Cardiac muscle cell (in vitro differentiated cells and primary cell): ENCODE measurements around the gene PHEX. TPM values are rescaled to one million over a fixed set of nuclear protein-coding genes. Genes with fewer than 3 reads are reported as not detected.

Experiments
- DNase-seq, 2 donors: peaks; one replicate each; pipeline versions ENCODE4 v3.0.0 to v3.0.0-alpha.2; 2010 to 2017; ENCODE audit warnings: low read depth in 1 of 2, low spot score in 1 of 2
- H3K27ac ChIP-seq: fragments of 200-600 bp; sonication (generic); 2 replicates; pipeline ENCODE4 v1.5.1; 2016
- H3K27me3 ChIP-seq: fragments of 200-600 bp; sonication (generic); 2 replicates; pipeline ENCODE4 v1.6.0; 2016; ENCODE audit warnings: control low read depth
- H3K36me3 ChIP-seq: fragments of 200-600 bp; sonication (generic); 2 replicates; pipeline ENCODE4 v1.5.1; 2016; ENCODE audit warnings: control low read depth
- H3K4me1 ChIP-seq: fragments of 200-600 bp; sonication (generic); 2 replicates; pipeline ENCODE4 v1.8.1; 2017; ENCODE audit warnings: low read depth, mild to moderate bottlenecking, mixed run types
- H3K4me3 ChIP-seq: fragments of 200-600 bp; sonication (generic); 2 replicates; pipeline ENCODE4 v1.5.1; 2016; ENCODE audit warnings: mild to moderate bottlenecking
- H3K9me3 ChIP-seq: fragments of 200-600 bp; sonication (generic); 2 replicates; pipeline ENCODE4 v1.5.1; 2017; ENCODE audit warnings: low read depth, mild to moderate bottlenecking, control low read depth
- polyA plus RNA-seq: library from polyadenylated mRNA; unstranded; fragments of >200 nt; fragmentation: Nextera tagmentation; extraction: Ambion mirVana; gene quantifications from 2 replicates; pipeline ENCODE4 v1.2.1, GENCODE V29; 2016
- total RNA-seq: library from RNA; depleted of rRNA; stranded (reverse); fragments of >200 nt; gene quantifications from 2 replicates; pipeline ENCODE4 v1.2.3, GENCODE V29; 2016
- TF ChIP-seq, protein P1 (sequence below): IDR thresholded peaks from 2 replicates; pipeline ENCODE4 v1.5.1; 2012; ENCODE audit warnings: low read depth, mild to moderate bottlenecking, low read length

Gene PHEX
- total and polyA plus RNA-seq, 2 experiments from 2014 or later, result 0.21 to 0.62 TPM

DNA sequence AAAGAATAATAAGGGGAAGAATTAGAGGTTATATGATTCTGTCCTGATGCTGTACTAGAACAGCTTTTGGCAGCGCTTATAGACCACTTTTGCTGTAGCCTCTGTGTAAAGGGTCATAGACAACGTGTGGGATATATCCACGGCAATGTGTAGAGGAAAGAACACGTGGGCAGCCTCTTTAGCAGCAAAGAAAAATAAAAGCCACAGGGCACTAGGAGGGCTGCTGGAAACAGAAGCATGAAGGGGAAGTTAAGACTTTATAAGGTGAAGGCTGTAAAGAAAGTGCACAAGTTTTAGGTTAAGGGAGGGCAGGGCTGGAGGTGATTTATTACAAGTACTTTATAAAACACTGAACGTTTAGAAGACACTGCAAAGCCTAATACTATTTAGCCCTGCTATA is 20.1 kb upstream of the PHEX start:
- Histone ChIP-seq H3K4me1 (peaks cover 2% of the 10 kb centered on the region), H3K4me3 (no peak overlapping the region), H3K27ac (no peak overlapping the region), H3K27me3 (no peaks in the 10 kb centered on the region), H3K9me3 (no peaks in the 10 kb centered on the region), H3K36me3 (no peaks in the 10 kb centered on the region)
- DNase-seq, result no peak
- TF ChIP-seq, protein P1, sequence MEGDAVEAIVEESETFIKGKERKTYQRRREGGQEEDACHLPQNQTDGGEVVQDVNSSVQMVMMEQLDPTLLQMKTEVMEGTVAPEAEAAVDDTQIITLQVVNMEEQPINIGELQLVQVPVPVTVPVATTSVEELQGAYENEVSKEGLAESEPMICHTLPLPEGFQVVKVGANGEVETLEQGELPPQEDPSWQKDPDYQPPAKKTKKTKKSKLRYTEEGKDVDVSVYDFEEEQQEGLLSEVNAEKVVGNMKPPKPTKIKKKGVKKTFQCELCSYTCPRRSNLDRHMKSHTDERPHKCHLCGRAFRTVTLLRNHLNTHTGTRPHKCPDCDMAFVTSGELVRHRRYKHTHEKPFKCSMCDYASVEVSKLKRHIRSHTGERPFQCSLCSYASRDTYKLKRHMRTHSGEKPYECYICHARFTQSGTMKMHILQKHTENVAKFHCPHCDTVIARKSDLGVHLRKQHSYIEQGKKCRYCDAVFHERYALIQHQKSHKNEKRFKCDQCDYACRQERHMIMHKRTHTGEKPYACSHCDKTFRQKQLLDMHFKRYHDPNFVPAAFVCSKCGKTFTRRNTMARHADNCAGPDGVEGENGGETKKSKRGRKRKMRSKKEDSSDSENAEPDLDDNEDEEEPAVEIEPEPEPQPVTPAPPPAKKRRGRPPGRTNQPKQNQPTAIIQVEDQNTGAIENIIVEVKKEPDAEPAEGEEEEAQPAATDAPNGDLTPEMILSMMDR, result no peak

DNA sequence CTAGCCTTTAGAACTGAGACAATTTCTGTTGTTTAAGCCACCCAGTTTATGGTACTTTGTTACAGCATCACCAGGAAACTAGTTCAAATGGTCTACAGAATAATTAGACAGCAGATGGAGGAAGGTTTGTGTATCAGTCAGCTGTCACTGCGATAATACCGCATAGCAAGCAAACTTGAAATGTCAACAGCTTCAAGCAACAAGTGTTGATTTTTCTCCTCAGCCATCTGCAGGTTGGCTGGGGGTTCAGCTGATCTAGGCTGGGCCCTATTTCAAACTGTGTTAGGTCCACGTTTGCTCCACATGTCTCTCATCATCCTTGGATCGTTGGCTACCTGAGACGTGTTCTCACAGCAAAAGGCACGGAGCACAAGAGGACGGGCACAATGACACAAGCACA is 19.2 kb upstream of the PHEX start:
- TF ChIP-seq, protein P1, result no peak
- no peak for DNase-seq

DNA sequence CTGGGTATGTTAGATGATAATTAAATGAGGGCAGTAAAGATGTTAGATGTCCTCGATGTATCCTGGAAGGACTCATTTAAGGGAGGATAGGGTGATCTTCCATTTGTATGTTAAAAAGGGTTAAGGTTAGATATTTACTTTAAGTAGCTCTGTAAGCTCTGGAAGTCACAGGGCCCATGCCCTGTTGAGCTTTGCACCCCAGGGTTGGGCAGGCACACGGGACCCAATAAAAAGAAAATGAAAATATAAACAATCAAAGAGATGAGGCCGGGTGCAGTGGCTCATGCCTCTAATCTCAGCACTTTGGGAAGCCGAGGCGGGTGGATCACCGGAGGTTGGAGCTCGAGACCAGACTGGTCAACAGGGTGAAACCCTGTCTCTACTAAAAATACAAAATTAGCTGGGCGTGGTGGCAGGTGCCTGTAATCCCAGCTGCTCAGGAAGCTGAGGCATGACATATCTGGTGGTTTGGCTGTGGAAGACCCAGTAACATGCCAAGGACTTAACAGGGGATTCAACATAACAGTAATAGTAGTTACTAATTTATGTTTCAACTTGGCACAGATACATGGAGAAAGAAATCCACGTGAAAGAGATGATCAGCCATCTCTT is 16.9 kb upstream of the PHEX start:
- DNase-seq, result no peak
- H3K36me3 ChIP-seq, result no peaks in the 10 kb centered on the region
- no peak overlapping the region for H3K4me3 ChIP-seq
- H3K9me3 ChIP-seq, result no peaks in the 10 kb centered on the region
- no peaks in the 10 kb centered on the region for H3K4me1 ChIP-seq
- TF ChIP-seq, protein P1, result no peak
- no peaks in the 10 kb centered on the region for H3K27me3 ChIP-seq
- no peak overlapping the region for H3K27ac ChIP-seq

More for the DNA sequence above, 19.2 kb upstream of the PHEX start:
- Histone ChIP-seq H3K9me3 (no peaks in the 10 kb centered on the region), H3K4me3 (no peak overlapping the region), H3K36me3 (no peaks in the 10 kb centered on the region), H3K4me1 (no peaks in the 10 kb centered on the region), H3K27ac (no peak overlapping the region), H3K27me3 (no peaks in the 10 kb centered on the region)

DNA sequence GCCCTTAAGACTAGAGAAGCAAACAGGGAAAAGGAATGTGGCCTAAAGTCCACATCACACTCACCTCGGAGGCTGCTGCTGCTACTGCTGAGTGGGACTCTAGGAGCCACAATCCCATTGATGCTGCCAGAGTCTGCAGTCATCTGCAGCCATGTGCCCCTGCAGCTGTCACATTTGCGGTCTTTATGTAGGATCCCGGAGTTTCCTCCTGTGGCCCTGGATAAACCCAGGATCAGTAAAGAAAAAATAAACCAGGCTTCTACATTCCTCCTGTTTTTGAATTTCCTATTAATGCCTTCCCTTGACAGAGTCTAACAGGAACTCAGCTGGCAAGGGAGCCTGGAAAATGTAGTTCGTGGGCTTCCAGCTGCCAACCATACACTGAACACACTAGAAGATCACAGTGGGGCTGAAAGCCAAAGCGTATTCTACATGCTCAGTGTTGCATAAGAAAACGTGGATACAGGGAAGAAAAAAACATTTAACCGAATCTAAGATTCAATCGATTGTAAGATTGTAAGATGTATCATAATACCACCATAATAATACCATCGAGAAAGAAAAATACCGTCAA is 10.3 kb upstream of the PHEX start:
- H3K27ac ChIP-seq, result no peak overlapping the region
- no peak overlapping the region for H3K4me3 ChIP-seq
- TF ChIP-seq, protein P1, result no peak
- no peaks in the 10 kb centered on the region for H3K9me3 ChIP-seq
- H3K4me1 ChIP-seq, result peaks cover 12% of the 10 kb centered on the region
- no peaks in the 10 kb centered on the region for H3K27me3 ChIP-seq
- H3K36me3 ChIP-seq, result no peaks in the 10 kb centered on the region
- no peak for DNase-seq

DNA sequence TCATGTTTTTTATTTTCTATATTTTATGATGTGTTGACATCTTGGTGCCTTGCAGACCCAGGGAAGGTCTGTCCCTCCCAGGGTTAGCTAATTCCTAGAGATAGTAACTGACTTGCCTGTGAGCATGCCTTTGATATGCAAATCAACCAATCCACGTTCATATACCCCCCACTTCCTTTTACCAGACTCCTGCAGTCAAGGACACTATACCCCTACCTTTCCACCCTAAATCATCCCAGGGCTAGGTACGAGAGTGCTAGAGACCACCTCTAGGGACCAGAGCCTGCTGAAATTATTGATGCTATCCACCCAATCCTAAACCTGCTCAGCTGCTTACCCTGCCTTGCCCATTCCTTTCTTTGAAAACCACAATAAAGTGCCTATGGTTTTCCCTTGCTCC is 7.5 kb upstream of the PHEX start:
- H3K4me1 ChIP-seq, result peaks cover 12% of the 10 kb centered on the region
- H3K27ac ChIP-seq, result no peak overlapping the region
- H3K36me3 ChIP-seq, result no peaks in the 10 kb centered on the region
- no peak for DNase-seq
- H3K27me3 ChIP-seq, result no peaks in the 10 kb centered on the region
- H3K4me3 ChIP-seq, result no peak overlapping the region
- TF ChIP-seq, protein P1, result no peak
- H3K9me3 ChIP-seq, result no peaks in the 10 kb centered on the region
